Tibial nerve (tissue), 4 donors: ENCODE results near the gene NRG2. TPM values are rescaled to one million over a fixed set of nuclear protein-coding genes. Genes with fewer than 3 reads are reported as not detected.

Experiments used
- DNase-seq, 2 donors: peaks; one replicate each; pipeline ENCODE4 v3.0.0-alpha.2; 2019; ENCODE audit warnings: low spot score in 2 of 2
- H3K27ac ChIP-seq, 4 donors: fragments of 200-600 bp; sonication (generic) in 3 of 4; one replicate each; pipeline ENCODE4 v1.5.1; 2017 to 2019; ENCODE audit warnings: mild to moderate bottlenecking in 1 of 4
- H3K27me3 ChIP-seq, 2 donors: fragments of 200-600 bp; sonication (generic) in 1 of 2; one replicate each; pipeline versions ENCODE4 v1.5.1 to v1.6.0; 2017 to 2019
- H3K36me3 ChIP-seq, 3 donors: fragments of 200-600 bp; sonication (generic); one replicate each; pipeline ENCODE4 v1.5.1; 2018 to 2019
- H3K4me1 ChIP-seq, 4 donors: fragments of 200-600 bp; sonication (generic) in 3 of 4; one replicate each; pipeline ENCODE4 v1.5.1; 2017 to 2019
- H3K4me3 ChIP-seq, 4 donors: fragments of 200-600 bp; sonication (generic) in 3 of 4; one replicate each; pipeline ENCODE4 v1.5.1; 2017 to 2019; ENCODE audit warnings: mild to moderate bottlenecking in 1 of 4, moderate library complexity in 1 of 4
- H3K9me3 ChIP-seq, 4 donors: fragments of 200-600 bp; sonication (generic) in 3 of 4; one replicate each; pipeline ENCODE4 v1.5.1; 2017 to 2019
- CTCF ChIP-seq, 5 experiments: fragments of 200-600 bp in 3 of 5; fragments of 450-650 bp in 2 of 5; sonication (generic) in 3 of 5; IDR thresholded peaks; one replicate each; pipeline ENCODE4 v1.5.1; 2016 to 2019; ENCODE audit warnings: antibody characterized with exemption in 5 of 5, mild to moderate bottlenecking in 3 of 5, moderate library complexity in 2 of 5
- EP300 ChIP-seq, 2 donors: sonication (generic); formaldehyde crosslinking; IDR thresholded peaks; one replicate each; pipeline ENCODE4 v1.6.1; 2017; ENCODE audit warnings: antibody characterized with exemption in 2 of 2, mild to moderate bottlenecking in 1 of 2
- POLR2A ChIP-seq, 2 donors: fragments of 450-650 bp; IDR thresholded peaks; one replicate each; pipeline ENCODE4 v1.6.1; 2017; ENCODE audit warnings: antibody characterized with exemption in 2 of 2, mild to moderate bottlenecking in 2 of 2, moderate library complexity in 2 of 2
- WGBS, 2 donors: methylation state at CpG; one replicate each; pipeline ENCODE4 v1.1.5; 2018; 5-methylcytosine and 5-hydroxymethylcytosine counted together
- total RNA-seq, 4 donors: library from RNA; depleted of rRNA; stranded (reverse); fragments of >200 nt; gene quantifications; one replicate each; pipeline ENCODE4 v1.1.0, GENCODE V29; 2016

The NRG2 gene
- total RNA-seq, 4 donors from 2014 or later = 2.0 to 5.1 (median 3.4) TPM

DNA sequence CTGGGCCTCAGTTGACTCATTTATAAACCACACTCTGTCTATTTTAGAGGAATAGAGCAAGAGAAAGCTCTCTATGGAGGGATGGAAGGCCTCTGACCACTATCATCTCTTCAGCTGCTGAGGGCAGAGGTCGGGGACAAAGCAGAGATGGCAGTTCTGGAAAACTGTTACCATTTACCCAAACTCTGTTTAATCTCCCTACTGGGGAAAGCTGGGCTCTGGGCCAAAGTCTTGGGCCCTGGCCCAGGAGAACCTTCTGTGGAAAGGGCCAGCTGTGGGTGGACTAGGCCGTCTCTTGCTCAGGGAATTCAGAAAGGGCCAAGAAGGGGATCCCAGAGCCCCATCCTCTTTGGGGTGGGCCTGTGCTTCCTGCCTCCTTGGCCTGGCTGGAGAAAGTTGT is 147.5 kb downstream of the NRG2 start:
- Histone ChIP-seq H3K9me3 (no peaks in the 10 kb centered on the region), H3K27me3 (no peaks in the 10 kb centered on the region), H3K36me3 (no peaks in the 10 kb centered on the region), H3K4me1 (peaks cover 0 to 8% (median 0%) of the 10 kb centered on the region in 4 donors), H3K4me3 (no peak overlapping the region), H3K27ac (no peak overlapping the region)
- TF ChIP-seq CTCF (IDR thresholded peaks at IDR 0.05) = no peak
- TF ChIP-seq EP300 (IDR thresholded peaks at IDR 0.05) = no peak
- TF ChIP-seq POLR2A (IDR thresholded peaks at IDR 0.05) = no peak
- no peak for DNase-seq
- 48 to 53% methylated on average over 1 to 2 of the region's 2 CpGs for WGBS, 2 donors

DNA sequence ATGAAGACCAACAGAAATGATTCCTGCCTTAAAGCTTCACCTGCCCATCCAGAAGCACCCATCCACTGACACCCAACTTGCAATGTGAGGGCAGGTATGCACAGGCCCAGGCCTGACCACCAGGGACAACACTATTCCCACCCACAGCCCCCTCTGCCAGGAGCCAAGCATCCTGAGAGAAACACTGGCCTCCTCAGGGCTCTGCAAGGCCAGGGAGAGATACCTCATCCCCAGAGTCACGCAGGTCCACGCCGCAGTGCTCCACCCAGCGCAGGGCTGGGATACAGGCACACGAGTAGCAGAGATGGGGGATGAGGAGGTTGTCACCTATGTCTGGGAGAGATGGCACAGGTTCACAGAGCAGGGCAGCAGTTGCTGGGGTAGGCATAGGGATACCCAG is 148.1 kb downstream of the NRG2 start:
- no peaks in the 10 kb centered on the region for H3K36me3 ChIP-seq
- H3K27me3 ChIP-seq = no peaks in the 10 kb centered on the region
- peaks cover 0 to 8% (median 0%) of the 10 kb centered on the region in 4 donors for H3K4me1 ChIP-seq
- no peak for TF ChIP-seq POLR2A (IDR thresholded peaks at IDR 0.05)
- TF ChIP-seq CTCF (IDR thresholded peaks at IDR 0.05) = no peak
- TF ChIP-seq EP300 (IDR thresholded peaks at IDR 0.05) = no peak
- no peak for DNase-seq
- H3K9me3 ChIP-seq = no peaks in the 10 kb centered on the region
- H3K4me3 ChIP-seq = no peak overlapping the region
- WGBS, 2 donors = 98% methylated on average over 5 of the region's 5 CpGs
- H3K27ac ChIP-seq = no peak overlapping the region

GRCh38 chr5:139893873-139894272 is 149.2 kb downstream of the NRG2 start:
- no peak overlapping the region for H3K27ac ChIP-seq
- no peak for DNase-seq
- no peaks in the 10 kb centered on the region for H3K27me3 ChIP-seq
- no peaks in the 10 kb centered on the region for H3K36me3 ChIP-seq
- H3K9me3 ChIP-seq = no peaks in the 10 kb centered on the region
- TF ChIP-seq POLR2A (IDR thresholded peaks at IDR 0.05) = no peak
- no peak for TF ChIP-seq EP300 (IDR thresholded peaks at IDR 0.05)
- no peak for TF ChIP-seq CTCF (IDR thresholded peaks at IDR 0.05)
- peaks cover 0 to 8% (median 0%) of the 10 kb centered on the region in 4 donors for H3K4me1 ChIP-seq
- no peak overlapping the region for H3K4me3 ChIP-seq
- 82 to 84% methylated on average over 6 to 7 of the region's 9 CpGs for WGBS, 2 donors

- DNase-seq = no peak
- Histone ChIP-seq H3K36me3 (peaks cover 0 to 19% (median 0%) of the 10 kb centered on the region in 3 donors), H3K9me3 (no peaks in the 10 kb centered on the region), H3K27me3 (no peaks in the 10 kb centered on the region), H3K4me3 (no peak overlapping the region), H3K27ac (no peak overlapping the region), H3K4me1 (peaks cover 0 to 5% (median 0%) of the 10 kb centered on the region in 4 donors)
- TF ChIP-seq CTCF (IDR thresholded peaks at IDR 0.05) = no peak
- no peak for TF ChIP-seq EP300 (IDR thresholded peaks at IDR 0.05)
- TF ChIP-seq POLR2A (IDR thresholded peaks at IDR 0.05) = no peak
- WGBS, 2 donors = 96 to 97% methylated on average over 2 of the region's 2 CpGs
Observed at GRCh38 chr5:139889410-139889809, 153.7 kb downstream of the NRG2 start.

DNA sequence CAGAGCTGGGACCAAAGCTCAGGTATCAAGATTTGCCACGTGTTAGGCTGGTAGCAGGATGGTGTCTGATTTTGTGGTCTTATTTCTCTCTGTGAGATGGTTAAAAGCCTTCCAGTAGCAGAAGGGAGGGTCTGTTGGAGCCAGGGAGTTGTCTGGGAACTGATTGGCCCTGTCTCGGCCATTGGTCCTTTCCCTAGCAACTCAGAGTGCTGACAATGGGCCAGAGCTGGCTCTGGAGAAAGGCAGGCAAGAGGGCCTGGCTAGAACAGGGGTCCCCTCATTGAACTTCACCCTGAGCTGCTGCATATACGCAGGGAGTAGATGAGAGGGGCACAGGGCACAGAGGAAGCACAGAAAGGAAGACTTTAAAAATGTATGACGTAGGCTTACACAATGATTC is 154.7 kb downstream of the NRG2 start:
- peak overlapping the region in 1 of 4 donors; percentile 3 for H3K27ac ChIP-seq
- peaks cover 0 to 5% (median 0%) of the 10 kb centered on the region in 4 donors for H3K4me1 ChIP-seq
- TF ChIP-seq POLR2A (IDR thresholded peaks at IDR 0.05) (no peak), EP300 (IDR thresholded peaks at IDR 0.05) (no peak), CTCF (IDR thresholded peaks at IDR 0.05) (no peak)
- H3K4me3 ChIP-seq = no peak overlapping the region
- WGBS, 2 donors = 31 to 44% methylated on average over 4 of the region's 4 CpGs
- H3K36me3 ChIP-seq = peaks cover 0 to 19% (median 0%) of the 10 kb centered on the region in 3 donors
- H3K27me3 ChIP-seq = no peaks in the 10 kb centered on the region
- no peaks in the 10 kb centered on the region for H3K9me3 ChIP-seq
- DNase-seq = no peak
